ENCODE data around the gene DENND1A.

- TF ChIP-seq REST (IDR thresholded peaks at IDR 0.05) (no peak), CTCF (IDR thresholded peaks at IDR 0.05; ENCODE audit: low read depth, low read length, missing input control) (no peak)
Measured at GRCh38 chr9:123893115-123893514, 36.8 kb downstream of the DENND1A start.
